SK-N-SH treated with all-trans-retinoic acid at 6 μM for 48 hours (cell line): ENCODE results near the gene GEMIN4.
"Not testable (repeated sequence)": the region's sequence is repeated elsewhere in the genome, so short reads cannot be mapped to it uniquely, and the experiment has no call there.

Experiments used
- ATAC-seq: fragments of 200-7000 bp; cut with Tn5 transposase; 3 replicates; pipeline ENCODE4 v1.9.1; 2020; ENCODE audit warnings: mild to moderate bottlenecking, moderate library complexity
- ARNTL ChIP-seq: fragments of 450-650 bp; formaldehyde crosslinking; IDR thresholded peaks from 2 replicates; pipeline ENCODE4 v1.5.0; 2020; ENCODE audit warnings: low read depth, mild to moderate bottlenecking, moderate library complexity, borderline replicate concordance
- CREB5 ChIP-seq: fragments of 250-450 bp; sonication (Bioruptor Pico); IDR thresholded peaks from 2 replicates; pipeline ENCODE4 v1.5.1; 2020; ENCODE audit warnings: low read depth, mild to moderate bottlenecking, moderate library complexity
- CSDC2 ChIP-seq: fragments of 250-450 bp; sonication (Bioruptor Pico); IDR thresholded peaks from 2 replicates; pipeline ENCODE4 v1.5.0; 2020; ENCODE audit warnings: mild to moderate bottlenecking, moderate library complexity
- ESRRG ChIP-seq: fragments of 250-450 bp; sonication (Bioruptor Pico); IDR thresholded peaks from 2 replicates; pipeline ENCODE4 v1.6.1; 2021; ENCODE audit warnings: mild to moderate bottlenecking
- PATZ1 ChIP-seq: fragments of 250-450 bp; sonication (Bioruptor Pico); IDR thresholded peaks from 2 replicates; pipeline ENCODE4 v1.8.0; 2020; ENCODE audit warnings: mild to moderate bottlenecking, moderate library complexity, borderline replicate concordance
- POU6F1 ChIP-seq: fragments of 250-450 bp; sonication (Bioruptor Pico); IDR thresholded peaks from 2 replicates; pipeline ENCODE4 v1.8.0; 2021; ENCODE audit warnings: low read depth, mild to moderate bottlenecking, moderate library complexity, borderline replicate concordance
- PPARA ChIP-seq: fragments of 250-450 bp; sonication (Bioruptor Pico); IDR thresholded peaks from 2 replicates; pipeline ENCODE4 v1.5.0; 2020; ENCODE audit warnings: mild to moderate bottlenecking, borderline replicate concordance
- RARB ChIP-seq: fragments of 250-450 bp; sonication (Bioruptor Pico); IDR thresholded peaks from 2 replicates; pipeline ENCODE4 v1.8.0; 2021; ENCODE audit warnings: mild to moderate bottlenecking, moderate library complexity
- SNAI2 ChIP-seq: fragments of 250-450 bp; sonication (Bioruptor Pico); IDR thresholded peaks from 2 replicates; pipeline ENCODE4 v1.5.0; 2020; ENCODE audit warnings: mild to moderate bottlenecking, moderate library complexity
- TCF4 ChIP-seq: fragments of 250-450 bp; sonication (Bioruptor Pico); IDR thresholded peaks from 2 replicates; pipeline ENCODE4 v1.8.0; 2021; ENCODE audit warnings: mild to moderate bottlenecking, moderate library complexity, borderline replicate concordance
- TOX ChIP-seq: fragments of 250-450 bp; sonication (Bioruptor Pico); IDR thresholded peaks from 2 replicates; pipeline ENCODE4 v1.8.0; 2021; ENCODE audit warnings: mild to moderate bottlenecking, moderate library complexity, borderline replicate concordance
- ZC3H10 ChIP-seq: fragments of 250-450 bp; sonication (Bioruptor Pico); IDR thresholded peaks from 2 replicates; pipeline ENCODE4 v1.5.1; 2021; ENCODE audit warnings: mild to moderate bottlenecking, moderate library complexity
- ZFP3 ChIP-seq: fragments of 250-450 bp; sonication (Bioruptor Pico); IDR thresholded peaks from 2 replicates; pipeline ENCODE4 v1.5.0; 2020; ENCODE audit warnings: mild to moderate bottlenecking, moderate library complexity
- ZFP30 ChIP-seq: fragments of 450-650 bp; formaldehyde crosslinking; IDR thresholded peaks from 2 replicates; pipeline ENCODE4 v1.5.0; 2022; ENCODE audit warnings: mild to moderate bottlenecking, moderate library complexity
- ZNF565 ChIP-seq: fragments of 450-650 bp; formaldehyde crosslinking; conservative IDR thresholded peaks from 2 replicates; pipeline ENCODE4 v1.5.0; 2020; ENCODE audit warnings: low read depth, mild to moderate bottlenecking, moderate library complexity
- ZNF70 ChIP-seq: fragments of 450-650 bp; formaldehyde crosslinking; IDR thresholded peaks from 2 replicates; pipeline ENCODE4 v1.5.0; 2020; ENCODE audit warnings: mild to moderate bottlenecking, moderate library complexity
- ZNF8 ChIP-seq: fragments of 450-650 bp; formaldehyde crosslinking; IDR thresholded peaks from 2 replicates; pipeline ENCODE4 v1.5.0; 2020; ENCODE audit warnings: mild to moderate bottlenecking, moderate library complexity

Gene GEMIN4

GRCh38 chr17:789160-789840, 37.2 kb upstream of the GEMIN4 start:
- ATAC-seq, result no peak
- TF ChIP-seq PPARA (CRISPR knock-in tag) (no peak), TCF4 (no peak), SNAI2 (no peak)

GRCh38 chr17:788551-788950, 36.5 kb upstream of the GEMIN4 start:
- ATAC-seq, result no peak

GRCh38 chr17:787641-788221, 35.7 kb upstream of the GEMIN4 start:
- no peak for TF ChIP-seq CREB5 (CRISPR knock-in tag)
- no peak for TF ChIP-seq ZFP30 (CRISPR knock-in tag)
- no peak for TF ChIP-seq ZFP3
- no peak for TF ChIP-seq ZNF565 (CRISPR knock-in tag)
- TF ChIP-seq PATZ1 (CRISPR knock-in tag), result no peak
- no peak for TF ChIP-seq ESRRG
- no peak for TF ChIP-seq CSDC2 (CRISPR knock-in tag)
- TF ChIP-seq ZNF8, result no peak
- ATAC-seq, result no peak

More at GRCh38 chr17:788551-788950, 36.5 kb upstream of the GEMIN4 start:
- no peak for TF ChIP-seq ZC3H10 (CRISPR knock-in tag)
- TF ChIP-seq SNAI2, result no peak
- no peak for TF ChIP-seq RARB

GRCh38 chr17:785901-786300, 33.8 kb upstream of the GEMIN4 start:
- not testable (repeated sequence) for ATAC-seq

- TF ChIP-seq PPARA (CRISPR knock-in tag) (no peak), ZNF70 (CRISPR knock-in tag) (no peak), ARNTL (CRISPR knock-in tag) (no peak), ZC3H10 (CRISPR knock-in tag) (no peak), ZNF8 (no peak), CREB5 (CRISPR knock-in tag) (no peak), TOX (CRISPR knock-in tag) (no peak)
- no peak for ATAC-seq
Measured at GRCh38 chr17:784143-784542, 32.1 kb upstream of the GEMIN4 start.

- TF ChIP-seq ZNF565 (CRISPR knock-in tag) (peak; percentile 60; the same call in 1 of the 2 replicates), POU6F1 (no peak)
- peak; percentile 96 for ATAC-seq
Measured at GRCh38 chr17:781805-782731, 30.0 kb upstream of the GEMIN4 start, which contains the start of the genes GLOD4 and MRM3. GLOD4 (minus strand) TSS chr17:782280; CDS start chr17:782255, 25 bp downstream. MRM3 (plus strand) TSS chr17:782353; CDS start chr17:782379, 26 bp downstream.
